Right lobe of liver (tissue), 6 donors: Measurements from ENCODE around the gene ADSS2. TPM values are rescaled to one million over a fixed set of nuclear protein-coding genes. Genes with fewer than 3 reads are reported as not detected.
A peak's percentile ranks its signal among the peaks of the same experiment; 100 is the strongest.

Experiments
- ATAC-seq, 4 donors: fragments of 200-7000 bp; cut with Tn5 transposase; one replicate each; pipeline ENCODE4 v1.9.1; 2020; ENCODE audit warnings: mild to moderate bottlenecking in 4 of 4, moderate library complexity in 4 of 4
- DNase-seq, 3 donors: peaks; one replicate each; pipeline ENCODE4 v3.0.0-alpha.2; 2020
- H3K27ac ChIP-seq, 3 donors: fragments of 200-600 bp; one replicate each; pipeline ENCODE4 v1.8.0; 2022
- H3K27me3 ChIP-seq, 2 donors: fragments of 200-600 bp; one replicate each; pipeline ENCODE4 v1.8.0; 2022
- H3K36me3 ChIP-seq, 4 donors: fragments of 200-600 bp; sonication (generic) in 1 of 4; one replicate each; pipeline versions ENCODE4 v1.5.1 to v1.8.0; 2017 to 2022; ENCODE audit warnings: control low read depth in 1 of 4
- H3K4me1 ChIP-seq, 4 donors: fragments of 200-600 bp; sonication (generic) in 1 of 4; one replicate each; pipeline versions ENCODE4 v1.5.1 to v1.8.0; 2017 to 2022; ENCODE audit warnings: control low read depth in 1 of 4
- H3K4me3 ChIP-seq, 3 donors: fragments of 200-600 bp; one replicate each; pipeline ENCODE4 v1.8.0; 2022
- H3K9me3 ChIP-seq, 4 donors: fragments of 200-600 bp; sonication (generic) in 1 of 4; one replicate each; pipeline versions ENCODE4 v1.5.1 to v1.8.0; 2017 to 2022; ENCODE audit warnings: control low read depth in 1 of 4
- CTCF ChIP-seq, 4 donors: fragments of 200-600 bp in 3 of 4; fragments of 450-650 bp in 1 of 4; IDR thresholded peaks; one replicate each; pipeline versions ENCODE4 v1.5.1 to v1.8.0; 2016 to 2022; ENCODE audit warnings: antibody characterized with exemption in 4 of 4, mild to moderate bottlenecking in 2 of 4
- POLR2A ChIP-seq: fragments of 450-650 bp; IDR thresholded peaks from one replicate; pipeline ENCODE4 v1.6.1; 2017; ENCODE audit warnings: antibody characterized with exemption, mild to moderate bottlenecking
- WGBS: methylation state at CpG from one replicate; pipeline ENCODE4 v1.1.6; 2018; ENCODE audit warnings: low coverage, low lambda C conversion rate; ENCODE audit not compliant: insufficient coverage; ENCODE audit errors: missing lambda C conversion rate; 5-methylcytosine and 5-hydroxymethylcytosine counted together
- intact Hi-C, 2 donors: fragments of 100-400 bp; cut with DNase I; formaldehyde crosslinking; loops; one replicate each; pipeline versions ENCODE4 v1.11.2 to v1.14.1; 2022
- total RNA-seq, 6 experiments: library from RNA; depleted of rRNA in 2 of 6; stranded (reverse); fragments of >200 nt in 2 of 6; fragmentation: NEBNext Ultra II Directional in 3 of 6; extraction: Animal tissue kit (Norgen Biotek cat#: 25700) in 3 of 6; gene quantifications; one replicate each; pipeline versions ENCODE4 v1.1.0 to v1.2.4, GENCODE V29; 2016 to 2023
- donor health status: DM: no; HTN: yes; CAD: no.
- donor health status: DM: no; HTN: no; CAD: no.
- donor health status: DM: no; HTN: no; CAD: no.
- donor health status: DM: no; HTN: yes; CAD: no.
- donor health status: DM: no; HTN: yes; CAD: no.

The ADSS2 gene
- total RNA-seq, 6 experiments from 2014 or later = 9.8 to 16.1 (median 14.5) TPM

GRCh38 chr1:244424649-244425334 lies 26.9 kb downstream of the ADSS2 start:
- DNase-seq (no peak), ATAC-seq (peak in 3 of 4 donors; percentile 39 to 84 (median 45))
- Histone ChIP-seq H3K4me1 (peaks cover 0 to 5% (median 0%) of the 10 kb centered on the region in 4 donors), H3K9me3 (no peaks in the 10 kb centered on the region), H3K36me3 (peaks cover 0 to 17% (median 0%) of the 10 kb centered on the region in 4 donors), H3K4me3 (no peak overlapping the region), H3K27ac (no peak overlapping the region), H3K27me3 (no peaks in the 10 kb centered on the region)
- intact Hi-C loops = no loop called here
- WGBS = 66% methylated on average over 2 of the region's 2 CpGs
- TF ChIP-seq POLR2A = no peak
- TF ChIP-seq CTCF (IDR thresholded peaks at IDR 0.05) = no peak

- no peak for DNase-seq
- Histone ChIP-seq H3K4me3 (no peak overlapping the region), H3K27ac (no peak overlapping the region), H3K9me3 (no peaks in the 10 kb centered on the region), H3K27me3 (no peaks in the 10 kb centered on the region), H3K4me1 (peaks cover 0 to 5% (median 0%) of the 10 kb centered on the region in 4 donors), H3K36me3 (peaks cover 0 to 36% (median 4%) of the 10 kb centered on the region in 4 donors)
- no peak for TF ChIP-seq POLR2A
- WGBS = 40% methylated on average over 1 of the region's 1 CpG
- intact Hi-C loops = no loop called here
- peak in 1 of 4 donors; percentile 68 for ATAC-seq
Measured at GRCh38 chr1:244422174-244422573, 29.5 kb downstream of the ADSS2 start.

GRCh38 chr1:244419024-244419423 lies 32.7 kb downstream of the ADSS2 start:
- Histone ChIP-seq H3K36me3 (peaks cover 0 to 55% (median 15%) of the 10 kb centered on the region in 4 donors), H3K4me3 (no peak overlapping the region), H3K27me3 (no peaks in the 10 kb centered on the region), H3K27ac (no peak overlapping the region), H3K4me1 (no peaks in the 10 kb centered on the region), H3K9me3 (no peaks in the 10 kb centered on the region)
- ATAC-seq = no peak
- DNase-seq = no peak
- intact Hi-C loops = no loop called here
- TF ChIP-seq CTCF (IDR thresholded peaks at IDR 0.05) = no peak
- no peak for TF ChIP-seq POLR2A
- WGBS = 80% methylated on average over 4 of the region's 4 CpGs

GRCh38 chr1:244414543-244414942 lies 37.2 kb downstream of the ADSS2 start:
- H3K36me3 ChIP-seq = peaks cover 0 to 59% (median 22%) of the 10 kb centered on the region in 4 donors
- intact Hi-C loops = no loop called here
- DNase-seq (no peak), ATAC-seq (no peak)
- no CpG with 5 or more reads among the region's 1 CpG for WGBS
- no peaks in the 10 kb centered on the region for H3K27me3 ChIP-seq
- TF ChIP-seq CTCF (IDR thresholded peaks at IDR 0.05) (no peak), POLR2A (no peak)
- no peak overlapping the region for H3K4me3 ChIP-seq
- no peaks in the 10 kb centered on the region for H3K9me3 ChIP-seq
- no peak overlapping the region for H3K27ac ChIP-seq
- no peaks in the 10 kb centered on the region for H3K4me1 ChIP-seq

GRCh38 chr1:244413736-244414135 lies 38.0 kb downstream of the ADSS2 start:
- intact Hi-C loops = no loop called here
- peaks cover 0 to 56% (median 24%) of the 10 kb centered on the region in 4 donors for H3K36me3 ChIP-seq

More at GRCh38 chr1:244413736-244414135, 38.0 kb downstream of the ADSS2 start:
- Histone ChIP-seq H3K4me1 (no peaks in the 10 kb centered on the region), H3K9me3 (no peaks in the 10 kb centered on the region), H3K27me3 (no peaks in the 10 kb centered on the region), H3K4me3 (no peak overlapping the region), H3K27ac (no peak overlapping the region)
- no peak for DNase-seq
- 94% methylated on average over 3 of the region's 3 CpGs for WGBS
- ATAC-seq = no peak
- no peak for TF ChIP-seq CTCF (IDR thresholded peaks at IDR 0.05)
- no peak for TF ChIP-seq POLR2A
